Measurements from ENCODE around the gene GPC5.

DNA sequence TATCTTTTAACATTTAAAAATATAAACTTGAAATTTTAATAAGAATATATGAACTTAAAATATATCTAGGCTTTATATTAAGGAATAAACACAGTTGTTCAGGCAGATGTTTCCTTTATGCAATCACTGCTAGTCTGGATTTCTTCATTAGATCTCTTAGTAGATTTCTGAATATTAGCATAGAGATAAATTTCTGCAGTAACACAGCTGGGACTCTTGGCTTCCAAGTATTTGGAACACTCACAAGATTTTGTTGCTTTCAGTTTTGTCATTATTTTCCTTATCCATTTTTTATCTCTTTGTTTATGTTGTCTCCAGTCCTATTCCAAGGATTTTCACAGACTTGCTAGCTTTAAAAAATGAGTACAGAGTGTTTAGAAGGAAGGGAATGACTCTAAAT, 857.1 kb downstream of the GPC5 start:
- TF ChIP-seq KDM1A (IDR thresholded peaks at IDR 0.05) (no peak), HCFC1 (IDR thresholded peaks at IDR 0.05; ENCODE audit: low read depth, low read length) (no peak), ZNF518B (CRISPR knock-in tag; IDR thresholded peaks at IDR 0.05) (no peak), MYC (IDR thresholded peaks at IDR 0.05; ENCODE audit: low read depth, low read length) (no peak), MYC (CRISPR knock-in tag; IDR thresholded peaks at IDR 0.05; ENCODE audit: borderline replicate concordance, low read depth) (no peak), MYBL2 (IDR thresholded peaks at IDR 0.05; ENCODE audit: low read depth) (no peak), MYBL2 (CRISPR knock-in tag; IDR thresholded peaks at IDR 0.05; ENCODE audit: borderline replicate concordance) (no peak), MAZ (CRISPR knock-in tag; conservative IDR thresholded peaks at IDR 0.05 in 1 of 2, IDR thresholded peaks at IDR 0.05 in 1 of 2) (no peak)
